ENCODE data around the gene TMEM126A.

DNA sequence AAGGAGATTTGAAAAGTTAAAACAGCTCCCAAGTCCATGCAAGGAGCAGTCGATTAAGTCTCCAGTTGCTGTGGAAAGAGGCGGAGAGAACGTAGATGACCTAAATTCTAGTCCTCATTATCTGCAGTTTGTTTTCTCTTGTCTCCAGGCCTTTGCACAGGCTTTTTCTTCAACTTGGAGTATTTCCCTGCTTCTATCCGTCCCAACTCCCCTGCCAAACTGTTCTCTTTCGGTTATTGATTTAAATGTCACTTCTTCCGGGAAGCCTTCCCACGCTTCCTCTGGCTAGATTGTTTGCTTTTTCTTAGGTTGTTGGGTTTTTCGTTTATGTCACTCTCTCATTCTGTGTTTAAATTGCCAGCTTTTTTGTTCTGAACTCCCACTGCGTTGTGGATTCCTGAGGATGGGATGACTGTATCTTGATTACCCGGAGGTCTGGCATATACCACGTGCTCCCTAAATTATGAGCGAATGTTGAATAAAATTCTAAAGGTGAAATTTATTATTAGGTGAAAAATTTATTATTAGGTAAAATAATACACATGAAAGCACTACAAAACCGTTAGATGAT, 18.9 kb upstream of the TMEM126A start:
- TF ChIP-seq POLR2A (IDR thresholded peaks at IDR 0.05; ENCODE audit: low read depth, low read length) = no peak
- no peak for TF ChIP-seq POLR2AphosphoS5 (IDR thresholded peaks at IDR 0.05; ENCODE audit: low read depth, low read length)
